Common myeloid progenitor, CD34-positive (primary cell): ENCODE results near the gene INCENP. TPM values are rescaled to one million over a fixed set of nuclear protein-coding genes. Genes with fewer than 3 reads are reported as not detected.
"Not testable (repeated sequence)": the region's sequence is repeated elsewhere in the genome, so short reads cannot be mapped to it uniquely, and the experiment has no call there.

ENCODE experiments used
- CTCF ChIA-PET: fragments of 350-600 bp; sonication (Branson Sonifier 250); formaldehyde crosslinking; loops from one replicate; lab custom pipeline; 2021; ENCODE audit warnings: antibody characterized with exemption; lab: Charles Lee
- POLR2A ChIA-PET: fragments of 350-600 bp; sonication (Branson Sonifier 250); formaldehyde crosslinking; loops from one replicate; lab custom pipeline; 2021; ENCODE audit warnings: antibody characterized with exemption; lab: Charles Lee
- DNase-seq, 3 donors: peaks; one replicate each; pipeline versions ENCODE4 v3.0.0 to v3.0.0-alpha.2; 2013
- H3K27ac ChIP-seq, 2 experiments: 1 replicate in 1 of 2; 2 replicates in 1 of 2; pipeline ENCODE4 v1.7.0; 2013; ENCODE audit warnings: inconsistent platforms in 2 of 2, low read length in 2 of 2, mild to moderate bottlenecking in 2 of 2, low read depth in 1 of 2, moderate library complexity in 1 of 2; ENCODE audit not compliant: severe bottlenecking in 2 of 2, insufficient read depth in 1 of 2, poor library complexity in 1 of 2
- H3K27me3 ChIP-seq, 5 experiments: replicated peaks in 2 of 5; 1 replicate in 3 of 5; 2 replicates in 2 of 5; pipeline versions ENCODE4 v1.6.1 to v1.7.0; 2013; ENCODE audit warnings: low read length in 4 of 5, mild to moderate bottlenecking in 2 of 5, moderate library complexity in 2 of 5, inconsistent platforms in 1 of 5; ENCODE audit not compliant: insufficient read depth in 5 of 5, control insufficient read depth in 4 of 5
- H3K36me3 ChIP-seq, 4 experiments: 1 replicate in 2 of 4; 2 replicates in 2 of 4; pipeline versions ENCODE4 v1.6.1 to v1.7.0; 2013; ENCODE audit warnings: low read length in 3 of 4, control low read depth in 1 of 4, mild to moderate bottlenecking in 1 of 4; ENCODE audit not compliant: control insufficient read depth in 4 of 4, insufficient read depth in 4 of 4
- H3K4me1 ChIP-seq, 4 experiments: 1 replicate in 3 of 4; 2 replicates in 1 of 4; pipeline versions ENCODE4 v1.6.1 to v1.7.1; 2013; ENCODE audit warnings: low read length in 3 of 4, mild to moderate bottlenecking in 3 of 4, control low read depth in 1 of 4, inconsistent platforms in 1 of 4, moderate library complexity in 1 of 4; ENCODE audit not compliant: control insufficient read depth in 4 of 4, insufficient read depth in 4 of 4; ENCODE audit errors: control extremely low read depth in 1 of 4
- H3K4me3 ChIP-seq, 7 experiments: 1 replicate in 4 of 7; 2 replicates in 3 of 7; pipeline versions ENCODE4 v1.5.1 to v1.7.0; 2013; ENCODE audit warnings: mild to moderate bottlenecking in 7 of 7, low read length in 6 of 7, moderate library complexity in 6 of 7, inconsistent platforms in 2 of 7, low read depth in 2 of 7, control low read depth in 1 of 7; ENCODE audit not compliant: insufficient read depth in 4 of 7, control insufficient read depth in 1 of 7; ENCODE audit errors: extremely low read depth in 1 of 7
- H3K9me3 ChIP-seq, 5 experiments: 1 replicate in 4 of 5; 2 replicates in 1 of 5; pipeline versions ENCODE4 v1.6.1 to v1.7.1; 2013; ENCODE audit warnings: low read length in 4 of 5, mild to moderate bottlenecking in 2 of 5, inconsistent platforms in 1 of 5, low read depth in 1 of 5, moderate library complexity in 1 of 5; ENCODE audit not compliant: control insufficient read depth in 4 of 5, insufficient read depth in 2 of 5; ENCODE audit errors: control extremely low read depth in 1 of 5
- WGBS: methylation state at CpG from one replicate; pipeline ENCODE4 v1.1.5; 2013; ENCODE audit not compliant: insufficient coverage; 5-methylcytosine and 5-hydroxymethylcytosine counted together
- polyA plus RNA-seq: library from polyadenylated mRNA; unstranded; fragments of 120-200 nt; gene quantifications from one replicate; pipeline ENCODE4 v1.2.1, GENCODE V29; 2013

INCENP gene
- 7.8 TPM for polyA plus RNA-seq

- H3K9me3 ChIP-seq, result no peaks in the 10 kb centered on the region
- WGBS, result 0% methylated on average over 34 of the region's 39 CpGs
- no peaks in the 10 kb centered on the region for H3K27me3 ChIP-seq
- peaks cover 0 to 16% (median 4%) of the 10 kb centered on the region in 4 experiments for H3K36me3 ChIP-seq
- H3K4me1 ChIP-seq, result peaks cover 7 to 23% (median 22%) of the 10 kb centered on the region in 4 experiments
- DNase-seq, result peak; percentile 98 to 99 (median 99)
- H3K27ac ChIP-seq, result peak within 1 kb of the TSS; percentile 50 to 78
- CTCF ChIA-PET, result interaction anchor here (1.1 to 3.5 kb wide), 2 partner anchors 16 to 177 kb away, joined by 4 to 7 read pairs; no protein-coding TSS in a partner anchor
- POLR2A ChIA-PET, result interaction anchor here (0.7 kb wide), 1 partner anchor 156 kb away, joined by 3 read pairs; no protein-coding TSS in a partner anchor
- H3K4me3 ChIP-seq, result peak within 1 kb of the TSS; percentile 83 to 99 (median 92)
These were observed at the start of gene INCENP for GRCh38 chr11:62123669-62124185. Gene INCENP, plus strand, starts transcription at chr11:62124011. Its CDS starts 4,151 bp downstream, at chr11:62128162.

- WGBS, result 100% methylated on average over 2 of the region's 2 CpGs
- POLR2A ChIA-PET, result no interaction called here
- no peak for DNase-seq
- Histone ChIP-seq H3K27me3 (no peaks in the 10 kb centered on the region), H3K4me3 (no peak overlapping the region), H3K4me1 (no peaks in the 10 kb centered on the region), H3K27ac (no peak overlapping the region), H3K9me3 (no peaks in the 10 kb centered on the region), H3K36me3 (no peaks in the 10 kb centered on the region)
- CTCF ChIA-PET, result interaction anchor here (0.6 kb wide), 1 partner anchor 11 kb away, joined by 4 read pairs; no protein-coding TSS in a partner anchor
These were observed 48.4 kb upstream of the INCENP start for GRCh38 chr11:62075438-62075837.

GRCh38 chr11:62077132-62077531, 46.7 kb upstream of the INCENP start:
- POLR2A ChIA-PET, result no interaction called here

GRCh38 chr11:62081378-62082291, 42.2 kb upstream of the INCENP start:
- no peak overlapping the region for H3K27ac ChIP-seq
- peak overlapping the region in 3 of 7 experiments; percentile 41 to 70 (median 43) for H3K4me3 ChIP-seq
- no peaks in the 10 kb centered on the region for H3K36me3 ChIP-seq
- no peaks in the 10 kb centered on the region for H3K9me3 ChIP-seq
- 0% methylated on average over 11 of the region's 16 CpGs for WGBS
- DNase-seq, result peak; percentile 67 to 75 (median 73)
- H3K27me3 ChIP-seq, result no peaks in the 10 kb centered on the region
- ChIA-PET POLR2A (interaction anchor here (0.6 to 2.1 kb wide), 10 partner anchors 16 to 184 kb away, joined by 3 to 18 read pairs (median 4); partner anchors contain the start of genes BEST1 and FTH1), CTCF (interaction anchor here (0.6 to 9.0 kb wide), 59 partner anchors 9 to 292 kb away, joined by 3 to 175 read pairs (median 5); partner anchors contain the start of genes BEST1 and FTH1)
- H3K4me1 ChIP-seq, result peaks cover 0 to 7% (median 5%) of the 10 kb centered on the region in 4 experiments

More at GRCh38 chr11:62077132-62077531, 46.7 kb upstream of the INCENP start:
- CTCF ChIA-PET, result interaction anchor here (1.1 to 1.3 kb wide), 2 partner anchors 12 to 29 kb away, joined by 3 to 4 read pairs; no protein-coding TSS in a partner anchor
- Histone ChIP-seq H3K4me1 (peaks cover 0 to 7% (median 5%) of the 10 kb centered on the region in 4 experiments), H3K27ac (no peak overlapping the region), H3K4me3 (no peak overlapping the region), H3K9me3 (no peaks in the 10 kb centered on the region), H3K27me3 (no peaks in the 10 kb centered on the region), H3K36me3 (no peaks in the 10 kb centered on the region)
- DNase-seq, result no peak
- WGBS, result 100% methylated on average over 2 of the region's 3 CpGs

GRCh38 chr11:62082292-62082657, 41.5 kb upstream of the INCENP start:
- Histone ChIP-seq H3K27me3 (no peaks in the 10 kb centered on the region), H3K4me1 (peaks cover 0 to 7% (median 5%) of the 10 kb centered on the region in 4 experiments), H3K36me3 (no peaks in the 10 kb centered on the region), H3K9me3 (no peaks in the 10 kb centered on the region), H3K4me3 (peak overlapping the region in 1 of 7 experiments; percentile 70), H3K27ac (no peak overlapping the region)
- 6% methylated on average over 2 of the region's 7 CpGs for WGBS
- CTCF ChIA-PET, result interaction anchor here (0.6 to 9.0 kb wide), 51 partner anchors 9 to 292 kb away, joined by 3 to 175 read pairs (median 5); partner anchors contain the start of genes BEST1 and FTH1
- no peak for DNase-seq
- POLR2A ChIA-PET, result interaction anchor here (0.6 to 2.1 kb wide), 8 partner anchors 40 to 185 kb away, joined by 3 to 18 read pairs (median 4); partner anchors contain the start of genes BEST1 and FTH1

GRCh38 chr11:62084801-62085200, 39.0 kb upstream of the INCENP start:
- not testable (repeated sequence) for H3K36me3 ChIP-seq, H3K27me3 ChIP-seq, H3K4me1 ChIP-seq, H3K9me3 ChIP-seq, H3K27ac ChIP-seq, H3K4me3 ChIP-seq, DNase-seq
- CTCF ChIA-PET, result interaction anchor here (1.1 to 9.0 kb wide), 5 partner anchors 24 to 215 kb away, joined by 3 to 175 read pairs (median 8); partner anchors contain the start of gene BEST1
- POLR2A ChIA-PET, result interaction anchor here (1.1 kb wide), 1 partner anchor 25 kb away, joined by 3 read pairs; no protein-coding TSS in a partner anchor
- 100% methylated on average over 2 of the region's 6 CpGs for WGBS
